IMR-90 (cell line): ENCODE results near the gene DIP2A. TPM values are rescaled to one million over a fixed set of nuclear protein-coding genes. Genes with fewer than 3 reads are reported as not detected.

Source experiments
- ATAC-seq: fragments of 200-7000 bp; cut with Tn5 transposase; 2 replicates; pipeline ENCODE4 v1.9.1; 2020; ENCODE audit warnings: low read depth, mild to moderate bottlenecking, moderate library complexity
- BruUV-seq: library from RNA; stranded (reverse); fragments of 400-500 nt; replicated peaks from 2 replicates; lab custom pipeline; 2021; lab: Mats Ljungman, UMichigan
- CTCF ChIA-PET: fragments of 300-600 bp; formaldehyde crosslinking; extraction: SDS; loops from one replicate; lab custom pipeline; 2021; ENCODE audit warnings: antibody characterized with exemption; lab: Yijun Ruan, JAX
- POLR2A ChIA-PET: fragments of 300-600 bp; sonication (Branson Sonifier 250); formaldehyde crosslinking; loops from one replicate; lab custom pipeline; 2022; ENCODE audit warnings: antibody characterized with exemption; ENCODE audit not compliant: unreplicated experiment; lab: Charles Lee
- DNase-seq: peaks from one replicate; pipeline ENCODE4 v3.0.0; 2013
- H2AFZ ChIP-seq: replicated peaks from 2 replicates; pipeline ENCODE3; 2013; ENCODE audit warnings: low read length, mild to moderate bottlenecking; ENCODE audit not compliant: poor library complexity
- H2AK5ac ChIP-seq: 2 replicates; pipeline ENCODE4 v1.6.1; 2013; ENCODE audit warnings: low read depth, low read length, inconsistent platforms
- H2AK9ac ChIP-seq: replicated peaks from 2 replicates; pipeline ENCODE3; 2013; ENCODE audit warnings: mild to moderate bottlenecking, low read depth, low read length, moderate library complexity; ENCODE audit not compliant: poor library complexity
- H2BK120ac ChIP-seq: 2 replicates; pipeline ENCODE4 v1.6.1; 2013; ENCODE audit warnings: low read depth, low read length, inconsistent platforms
- H2BK15ac ChIP-seq: 3 replicates; pipeline ENCODE4 v1.6.1; 2013; ENCODE audit warnings: low read depth, low read length, inconsistent platforms
- H2BK20ac ChIP-seq: 2 replicates; pipeline ENCODE4 v1.6.1; 2013; ENCODE audit warnings: low read depth, mild to moderate bottlenecking, inconsistent platforms, low read length, moderate library complexity
- H2BK5ac ChIP-seq: 2 replicates; pipeline ENCODE4 v1.6.1; 2013; ENCODE audit warnings: mild to moderate bottlenecking, low read depth, low read length, inconsistent platforms; ENCODE audit not compliant: poor library complexity, severe bottlenecking
- H3K14ac ChIP-seq: replicated peaks from 2 replicates; pipeline ENCODE4 v1.6.1; 2013; ENCODE audit warnings: low read depth, low read length, inconsistent platforms
- H3K18ac ChIP-seq: 2 replicates; pipeline ENCODE4 v1.6.1; 2013; ENCODE audit warnings: low read depth, low read length, control low read depth
- H3K23ac ChIP-seq: 2 replicates; pipeline ENCODE4 v1.6.1; 2013; ENCODE audit warnings: low read depth, low read length, inconsistent platforms
- H3K27ac ChIP-seq: 2 replicates; pipeline ENCODE4 v1.5.1; 2013; ENCODE audit warnings: mild to moderate bottlenecking, control low read depth, low read length; ENCODE audit not compliant: insufficient read depth
- H3K27me3 ChIP-seq: 2 replicates; pipeline ENCODE4 v1.6.1; 2013; ENCODE audit warnings: low read length; ENCODE audit not compliant: control insufficient read depth, insufficient read depth
- H3K36me3 ChIP-seq: 2 replicates; pipeline ENCODE4 v1.6.1; 2013; ENCODE audit warnings: low read length, mixed read lengths; ENCODE audit not compliant: control insufficient read depth, insufficient read depth
- H3K4ac ChIP-seq: 2 replicates; pipeline ENCODE4 v1.6.1; 2013; ENCODE audit warnings: low read depth, low read length, inconsistent platforms
- H3K4me1 ChIP-seq: 2 replicates; pipeline ENCODE4 v1.6.1; 2013; ENCODE audit warnings: low read length, mixed read lengths; ENCODE audit not compliant: control insufficient read depth, insufficient read depth
- H3K4me2 ChIP-seq: 2 replicates; pipeline ENCODE4 v1.6.1; 2013; ENCODE audit warnings: low read depth, mild to moderate bottlenecking, control low read depth, low read length, moderate library complexity
- H3K4me3 ChIP-seq: 2 replicates; pipeline ENCODE4 v1.5.1; 2013; ENCODE audit warnings: low read depth, mild to moderate bottlenecking, control low read depth, low read length, moderate library complexity; ENCODE audit not compliant: insufficient read depth
- H3K56ac ChIP-seq: 2 replicates; pipeline ENCODE4 v1.6.1; 2013; ENCODE audit warnings: low read length, inconsistent platforms; ENCODE audit not compliant: insufficient read depth; ENCODE audit errors: extremely low read depth
- H3K79me1 ChIP-seq, 2 experiments: 2 replicates each; pipeline ENCODE4 v1.6.1; 2013; ENCODE audit warnings: low read length in 2 of 2, inconsistent platforms in 1 of 2, low read depth in 1 of 2
- H3K9ac ChIP-seq: 2 replicates; pipeline ENCODE4 v1.6.1; 2013; ENCODE audit warnings: low read depth, low read length, control low read depth
- H3K9me1 ChIP-seq: 2 replicates; pipeline ENCODE4 v1.6.1; 2013; ENCODE audit warnings: low read length, inconsistent platforms; ENCODE audit not compliant: insufficient read depth
- H3K9me3 ChIP-seq: 2 replicates; pipeline ENCODE4 v1.6.1; 2013; ENCODE audit warnings: low read length; ENCODE audit not compliant: control insufficient read depth, insufficient read depth
- H4K20me1 ChIP-seq: 2 replicates; pipeline ENCODE4 v1.6.1; 2013; ENCODE audit warnings: low read length, inconsistent platforms; ENCODE audit not compliant: insufficient read depth
- H4K5ac ChIP-seq: 2 replicates; pipeline ENCODE4 v1.6.1; 2013; ENCODE audit warnings: mild to moderate bottlenecking, low read depth, low read length, control low read depth
- H4K8ac ChIP-seq, 2 experiments: 2 replicates each; pipeline ENCODE4 v1.6.1; 2013; ENCODE audit warnings: low read depth in 2 of 2, low read length in 2 of 2, control low read depth in 1 of 2, inconsistent platforms in 1 of 2
- H4K91ac ChIP-seq: 2 replicates; pipeline ENCODE4 v1.6.1; 2013; ENCODE audit warnings: low read depth, low read length, inconsistent platforms; ENCODE audit not compliant: insufficient read depth
- BHLHE40 ChIP-seq: fragments of 150-350 bp; IDR thresholded peaks from 2 replicates; pipeline ENCODE4 v1.6.1; 2016; ENCODE audit warnings: mild to moderate bottlenecking, low read depth, low read length
- CTCF ChIP-seq: conservative IDR thresholded peaks from 2 replicates; pipeline ENCODE4 v1.5.1; 2012; ENCODE audit warnings: mild to moderate bottlenecking, low read depth, low read length, improper control_type of control experiment
- NFE2L2 ChIP-seq: fragments of 150-350 bp; IDR thresholded peaks from 2 replicates; pipeline ENCODE4 v1.6.1; 2016; ENCODE audit warnings: low read depth, mild to moderate bottlenecking, low read length
- RFX5 ChIP-seq: IDR thresholded peaks from 2 replicates; pipeline ENCODE4 v1.8.0; 2012; ENCODE audit warnings: low read depth, mild to moderate bottlenecking, low read length, moderate library complexity
- SMC3 ChIP-seq: fragments of 150-350 bp; IDR thresholded peaks from 2 replicates; pipeline ENCODE4 v1.6.1; 2016; ENCODE audit warnings: low read depth, mild to moderate bottlenecking, antibody characterized with exemption, low read length, moderate library complexity
- WGBS, 2 experiments: methylation state at CpG; one replicate each; pipeline versions ENCODE4 v1.1.5 to v1.1.7; 2013; ENCODE audit warnings: missing lambda C conversion rate in 2 of 2; ENCODE audit not compliant: insufficient read length in 1 of 2; ENCODE audit errors: extremely low coverage in 2 of 2; 5-methylcytosine and 5-hydroxymethylcytosine counted together
- dilution Hi-C: fragments of 300-500 bp; cut with HindIII; formaldehyde crosslinking; loops from one replicate; pipeline ENCODE4 v1.14.3; 2018; ENCODE audit warnings: low sequenced_read_pairs; ENCODE audit not compliant: unreplicated experiment
- in situ Hi-C: fragments of 300-500 bp; cut with MboI; formaldehyde crosslinking; loops from 3 replicates; pipeline ENCODE4 v1.14.3; 2019; ENCODE audit warnings: low sequenced_read_pairs, inconsistent platforms, mixed read lengths
- intact Hi-C: fragments of 100-400 bp; cut with micrococcal nuclease; formaldehyde crosslinking; loops from 2 replicates; pipeline ENCODE4 v1.10.0; 2022
- polyA plus RNA-seq, 3 experiments: library from polyadenylated mRNA; depleted of rRNA; stranded (reverse); fragments of >200 nt; gene quantifications; 2 replicates each; pipeline ENCODE4 v1.2.3, GENCODE V29; 2012; ENCODE audit warnings: low replicate concordance in 1 of 3
- total RNA-seq: library from RNA; depleted of rRNA; stranded (reverse); fragments of >200 nt; gene quantifications from 2 replicates; pipeline ENCODE4 v1.2.3, GENCODE V29; 2012

The DIP2A gene
- total and polyA plus RNA-seq, 2 of the 4 experiments (the other 2 are of a cell fraction), result 17.9 to 24.3 TPM

- peaks cover 15% of the 10 kb centered on the region; the same call in 1 of the 2 replicates for H4K20me1 ChIP-seq
- DNase-seq (no peak), ATAC-seq (no peak; the same call in 1 of the 2 replicates)
- H3K27me3 ChIP-seq, result no peaks in the 10 kb centered on the region
- POLR2A ChIA-PET, result no interaction called here
- H3K4me2 ChIP-seq, result no peak overlapping the region
- H3K4me3 ChIP-seq, result no peak overlapping the region
- H3K36me3 ChIP-seq, result peaks cover 5% of the 10 kb centered on the region
- no peak overlapping the region for H2BK20ac ChIP-seq
- peaks cover 9% of the 10 kb centered on the region for H3K9me1 ChIP-seq
- 0 out of 2 replicates have a peak, but pooled peaks cover 2% of the 10 kb centered on the region for H3K4me1 ChIP-seq
- no peak overlapping the region for H3K14ac ChIP-seq
- H3K9ac ChIP-seq, result no peak overlapping the region
- H3K23ac ChIP-seq, result no peak overlapping the region
- H2AK5ac ChIP-seq, result no peak overlapping the region
- dilution Hi-C loops (no loop called here), intact Hi-C loops (no loop called here), in situ Hi-C loops (no loop called here)
- no peak overlapping the region for H3K4ac ChIP-seq
- no peaks in the 10 kb centered on the region for H3K9me3 ChIP-seq
- BruUV-seq, result no TSS peak
- no peak overlapping the region for H4K91ac ChIP-seq
- H3K56ac ChIP-seq, result no peak overlapping the region
- no peak overlapping the region for H2AK9ac ChIP-seq
- no peak overlapping the region for H4K8ac ChIP-seq
- H3K79me1 ChIP-seq, result peaks cover 37 to 64% of the 10 kb centered on the region in 2 experiments
- H2BK15ac ChIP-seq, result no peak overlapping the region
- H2BK120ac ChIP-seq, result no peak overlapping the region
- H3K27ac ChIP-seq, result no peak overlapping the region
- H2BK5ac ChIP-seq, result no peak overlapping the region
- TF ChIP-seq SMC3 (no peak), NFE2L2 (no peak), CTCF (no peak), RFX5 (no peak), BHLHE40 (no peak)
- no CpG with 5 or more reads among the region's 6 CpGs for WGBS, 2 experiments
- CTCF ChIA-PET, result no interaction called here
- H2AFZ ChIP-seq, result no peak overlapping the region
- no peak overlapping the region for H4K5ac ChIP-seq
- no peak overlapping the region for H3K18ac ChIP-seq
These were observed 24.9 kb downstream of the DIP2A start for GRCh38 chr21:46483300-46484295.
